ENCODE data around the gene RPTOR.
"Not testable (repeated sequence)": the region's sequence is repeated elsewhere in the genome, so short reads cannot be mapped to it uniquely, and the experiment has no call there.

DNA sequence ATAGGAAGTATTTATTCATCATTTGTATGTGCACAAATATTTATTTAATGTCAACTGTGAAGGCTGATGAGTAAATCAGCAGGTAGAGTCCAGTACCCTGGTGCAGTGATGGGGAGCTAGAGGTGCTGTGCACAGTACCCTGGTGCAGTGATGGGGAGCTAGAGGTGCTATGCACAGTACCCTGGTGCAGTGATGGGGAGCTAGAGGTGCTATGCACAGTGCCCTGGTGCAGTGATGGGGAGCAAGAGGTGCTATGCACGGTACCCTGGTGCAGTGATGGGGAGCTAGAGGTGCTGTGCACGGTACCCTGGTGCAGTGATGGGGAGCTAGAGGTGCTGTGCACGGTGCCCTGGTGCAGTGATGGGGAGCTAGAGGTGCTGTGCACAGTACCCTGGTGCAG lies 154.6 kb downstream of the RPTOR start:
- TF ChIP-seq, protein P1, sequence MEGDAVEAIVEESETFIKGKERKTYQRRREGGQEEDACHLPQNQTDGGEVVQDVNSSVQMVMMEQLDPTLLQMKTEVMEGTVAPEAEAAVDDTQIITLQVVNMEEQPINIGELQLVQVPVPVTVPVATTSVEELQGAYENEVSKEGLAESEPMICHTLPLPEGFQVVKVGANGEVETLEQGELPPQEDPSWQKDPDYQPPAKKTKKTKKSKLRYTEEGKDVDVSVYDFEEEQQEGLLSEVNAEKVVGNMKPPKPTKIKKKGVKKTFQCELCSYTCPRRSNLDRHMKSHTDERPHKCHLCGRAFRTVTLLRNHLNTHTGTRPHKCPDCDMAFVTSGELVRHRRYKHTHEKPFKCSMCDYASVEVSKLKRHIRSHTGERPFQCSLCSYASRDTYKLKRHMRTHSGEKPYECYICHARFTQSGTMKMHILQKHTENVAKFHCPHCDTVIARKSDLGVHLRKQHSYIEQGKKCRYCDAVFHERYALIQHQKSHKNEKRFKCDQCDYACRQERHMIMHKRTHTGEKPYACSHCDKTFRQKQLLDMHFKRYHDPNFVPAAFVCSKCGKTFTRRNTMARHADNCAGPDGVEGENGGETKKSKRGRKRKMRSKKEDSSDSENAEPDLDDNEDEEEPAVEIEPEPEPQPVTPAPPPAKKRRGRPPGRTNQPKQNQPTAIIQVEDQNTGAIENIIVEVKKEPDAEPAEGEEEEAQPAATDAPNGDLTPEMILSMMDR (IDR thresholded peaks at IDR 0.05): not testable (repeated sequence)
- not testable (repeated sequence) for TF ChIP-seq POLR2A (IDR thresholded peaks at IDR 0.05; ENCODE audit: low read depth)

Measured in esophagus muscularis mucosa (tissue), 3 donors.